B cell (primary cell): ENCODE data around the gene POLR1B. TPM values are rescaled to one million over a fixed set of nuclear protein-coding genes. Genes with fewer than 3 reads are reported as not detected.

ENCODE experiments used
- ATAC-seq: fragments of 200-7000 bp; cut with Tn5 transposase; one replicate; pipeline ENCODE4 v1.10.0; 2021; ENCODE audit warnings: low read depth, mild to moderate bottlenecking, moderate number of reproducible peaks, moderate library complexity
- CTCF ChIA-PET: fragments of 350-600 bp; sonication (Branson Sonifier 250); formaldehyde crosslinking; loops from one replicate; lab custom pipeline; 2021; ENCODE audit warnings: antibody characterized with exemption, inconsistent platforms; lab: Charles Lee
- POLR2A ChIA-PET: fragments of 350-600 bp; sonication (Branson Sonifier 250); formaldehyde crosslinking; loops from one replicate; lab custom pipeline; 2021; ENCODE audit warnings: antibody characterized with exemption; lab: Charles Lee
- DNase-seq: peaks from one replicate; pipeline ENCODE4 v3.0.0; 2013
- H2AFZ ChIP-seq: 2 replicates; pipeline ENCODE4 v1.6.1; 2012; ENCODE audit warnings: mild to moderate bottlenecking, low read depth, low read length; ENCODE audit not compliant: insufficient read depth, poor library complexity, severe bottlenecking
- H3K27ac ChIP-seq, 2 donors: 1 replicate in 1 of 2; 2 replicates in 1 of 2; pipeline ENCODE4 v1.5.1; 2012 to 2013; ENCODE audit warnings: low read length in 2 of 2, mild to moderate bottlenecking in 2 of 2, moderate library complexity in 1 of 2
- H3K27me3 ChIP-seq, 4 experiments: fragments of 200-600 bp in 1 of 4; sonication (generic) in 1 of 4; replicated peaks in 1 of 4; 1 replicate in 2 of 4; 2 replicates in 2 of 4; pipeline versions ENCODE4 v1.6.1 to v1.7.0; 2013 to 2016; ENCODE audit warnings: low read length in 3 of 4, mild to moderate bottlenecking in 2 of 4, mixed read lengths in 1 of 4, moderate library complexity in 1 of 4; ENCODE audit not compliant: insufficient read depth in 4 of 4, control insufficient read depth in 3 of 4; ENCODE audit errors: control extremely low read depth in 1 of 4
- H3K36me3 ChIP-seq, 2 experiments: replicated peaks in 1 of 2; 1 replicate in 1 of 2; 2 replicates in 1 of 2; pipeline versions ENCODE4 v1.6.1 to v1.7.1; 2013; ENCODE audit warnings: low read length in 1 of 2; ENCODE audit not compliant: insufficient read depth in 2 of 2, control insufficient read depth in 1 of 2; ENCODE audit errors: control extremely low read depth in 1 of 2, extremely low read depth in 1 of 2
- H3K4me1 ChIP-seq, 2 donors: fragments of 200-600 bp in 1 of 2; sonication (generic) in 1 of 2; 1 replicate in 1 of 2; 2 replicates in 1 of 2; pipeline versions ENCODE4 v1.5.1 to v1.6.1; 2013 to 2017; ENCODE audit warnings: low read length in 2 of 2; ENCODE audit not compliant: control insufficient read depth in 2 of 2, insufficient read depth in 2 of 2
- H3K4me2 ChIP-seq: replicated peaks from 2 replicates; pipeline ENCODE3; 2012; ENCODE audit warnings: mild to moderate bottlenecking, low read depth, low read length; ENCODE audit not compliant: poor library complexity, severe bottlenecking
- H3K4me3 ChIP-seq, 5 experiments: fragments of 200-600 bp in 1 of 5; sonication (generic) in 1 of 5; 1 replicate in 3 of 5; 2 replicates in 2 of 5; pipeline versions ENCODE4 v1.5.1 to v1.7.0; 2011 to 2016; ENCODE audit warnings: low read length in 4 of 5, mild to moderate bottlenecking in 4 of 5, low read depth in 2 of 5, control low read depth in 1 of 5, moderate library complexity in 1 of 5; ENCODE audit not compliant: insufficient read depth in 1 of 5; ENCODE audit errors: control extremely low read depth in 1 of 5, extremely low read depth in 1 of 5
- H3K79me2 ChIP-seq: fragments of 200-600 bp; sonication (generic); one replicate; pipeline ENCODE4 v1.6.0; 2016; ENCODE audit warnings: low read length; ENCODE audit not compliant: control insufficient read depth, insufficient read depth
- H3K9ac ChIP-seq: fragments of 200-600 bp; sonication (generic); 2 replicates; pipeline ENCODE4 v1.6.1; 2017; ENCODE audit warnings: mild to moderate bottlenecking, low read length, moderate library complexity
- H3K9me3 ChIP-seq, 3 donors: one replicate each; pipeline versions ENCODE4 v1.6.1 to v1.7.1; 2013; ENCODE audit warnings: low read length in 2 of 3; ENCODE audit not compliant: control insufficient read depth in 2 of 3, insufficient read depth in 1 of 3; ENCODE audit errors: control extremely low read depth in 1 of 3
- H4K20me1 ChIP-seq: 2 replicates; pipeline ENCODE4 v1.6.0; 2012; ENCODE audit warnings: mild to moderate bottlenecking, low read length; ENCODE audit not compliant: insufficient read depth, control insufficient read depth, poor library complexity, severe bottlenecking
- H3K27ac Mint-ChIP-seq: one replicate; pipeline ENCODE4 v1.8.0; 2021; ENCODE audit warnings: mixed read lengths
- H3K27me3 Mint-ChIP-seq: one replicate; pipeline ENCODE4 v1.8.0; 2021; ENCODE audit warnings: mixed read lengths
- H3K4me1 Mint-ChIP-seq: one replicate; pipeline ENCODE4 v1.8.0; 2021; ENCODE audit warnings: mixed read lengths
- H3K4me3 Mint-ChIP-seq: one replicate; pipeline ENCODE4 v1.8.0; 2021; ENCODE audit warnings: mixed read lengths
- H3K9me3 Mint-ChIP-seq: one replicate; pipeline ENCODE4 v1.8.0; 2022; ENCODE audit warnings: mixed read lengths; ENCODE audit not compliant: insufficient read depth
- CTCF ChIP-seq: fragments of 200-600 bp; IDR thresholded peaks from one replicate; pipeline ENCODE4 v1.8.0; 2022; ENCODE audit warnings: antibody characterized with exemption, mild to moderate bottlenecking
- EZH2 ChIP-seq: IDR thresholded peaks from 2 replicates; pipeline ENCODE4 v1.6.1; 2012; ENCODE audit warnings: borderline replicate concordance, low read depth, mild to moderate bottlenecking, moderate library complexity, low read length; ENCODE audit not compliant: insufficient read depth, poor library complexity, severe bottlenecking
- WGBS: methylation state at CpG from one replicate; pipeline ENCODE4 v1.1.5; 2013; ENCODE audit warnings: missing lambda C conversion rate; ENCODE audit not compliant: insufficient coverage; 5-methylcytosine and 5-hydroxymethylcytosine counted together
- intact Hi-C: fragments of 100-400 bp; cut with micrococcal nuclease; formaldehyde crosslinking; loops from one replicate; pipeline ENCODE4 v1.10.0; 2022
- polyA minus RNA-seq: library from RNA; depleted of rRNA, polyadenylated mRNA; stranded (reverse); fragments of >200 nt; gene quantifications from 2 replicates; pipeline ENCODE4 v1.2.3, GENCODE V29; 2012
- polyA plus RNA-seq: library from polyadenylated mRNA; depleted of rRNA; stranded (reverse); fragments of >200 nt; gene quantifications from 2 replicates; pipeline ENCODE4 v1.2.3, GENCODE V29; 2012
- total RNA-seq, 2 donors: library from RNA; stranded (reverse); fragments of 120-200 nt in 1 of 2; gene quantifications; 1 replicate in 1 of 2; 2 replicates in 1 of 2; pipeline versions ENCODE4 v1.2.3 to v1.2.4, GENCODE V29; 2013 to 2022

POLR1B gene
- total RNA-seq = 32.5 and 34.2 TPM in 2 replicates
- 19.8 TPM for total RNA-seq (2013)
- 7.0 and 12.6 TPM in 2 replicates for polyA plus RNA-seq
- 14.1 and 15.1 TPM in 2 replicates for polyA minus RNA-seq

- intact Hi-C loops = loop anchor here (1.0 to 5.0 kb wide), 7 partner anchors 42 to 288 kb away; partner anchors contain the start of genes CHCHD5, CKAP2L, SLC20A1 and ZC3H6
- H3K4me3 Mint-ChIP-seq = no peak within 1 kb of the TSS
- H3K4me1 Mint-ChIP-seq = peaks cover 15% of the 10 kb centered on the region
- WGBS = 0% methylated on average over 65 of the region's 67 CpGs
- Histone ChIP-seq H3K36me3 (peaks cover 2 to 7% of the 10 kb centered on the region in 2 experiments), H3K4me2 (peak within 1 kb of the TSS; percentile 91), H2AFZ (peak within 1 kb of the TSS; percentile 98), H3K27me3 (no peaks in the 10 kb centered on the region), H3K4me3 (peak within 1 kb of the TSS; percentile 65 to 99 (median 94)), H3K9me3 (no peaks in the 10 kb centered on the region), H4K20me1 (peaks cover 3% of the 10 kb centered on the region), H3K27ac (peak within 1 kb of the TSS; percentile 85 to 94), H3K79me2 (peaks cover 50% of the 10 kb centered on the region), H3K9ac (peak within 1 kb of the TSS; percentile 93), H3K4me1 (peaks cover 15 to 18% of the 10 kb centered on the region in 2 donors)
- TF ChIP-seq EZH2 (no peak), CTCF (no peak)
- H3K27ac Mint-ChIP-seq = no peak within 1 kb of the TSS
- CTCF ChIA-PET = interaction anchor here (0.6 to 1.1 kb wide), 2 partner anchors 42 to 64 kb away, joined by 3 read pairs; partner anchors contain the start of gene CHCHD5
- ATAC-seq (peak; percentile 80), DNase-seq (peak; percentile 88)
- POLR2A ChIA-PET = no interaction called here
- no peaks in the 10 kb centered on the region for H3K27me3 Mint-ChIP-seq
- no peaks in the 10 kb centered on the region for H3K9me3 Mint-ChIP-seq
These were observed at the start of gene POLR1B for GRCh38 chr2:112542123-112542983. Gene POLR1B, plus strand, starts transcription at chr2:112542465. Its CDS starts 30 bp downstream, at chr2:112542495.

- no peaks in the 10 kb centered on the region for H3K4me1 Mint-ChIP-seq
- POLR2A ChIA-PET = no interaction called here
- DNase-seq = no peak
- no peak overlapping the region for H3K4me3 Mint-ChIP-seq
- Histone ChIP-seq H3K27me3 (no peaks in the 10 kb centered on the region), H3K9me3 (no peaks in the 10 kb centered on the region), H3K4me3 (no peak overlapping the region), H3K4me1 (no peaks in the 10 kb centered on the region), H3K79me2 (no peaks in the 10 kb centered on the region), H3K27ac (no peak overlapping the region), H3K4me2 (no peak overlapping the region), H2AFZ (no peak overlapping the region), H3K36me3 (peaks cover 0 to 12% of the 10 kb centered on the region in 2 experiments), H4K20me1 (no peaks in the 10 kb centered on the region), H3K9ac (no peak overlapping the region)
- TF ChIP-seq CTCF (no peak), EZH2 (no peak)
- CTCF ChIA-PET = no interaction called here
- intact Hi-C loops = no loop called here
- WGBS = no CpG with 5 or more reads among the region's 3 CpGs
- H3K9me3 Mint-ChIP-seq = no peaks in the 10 kb centered on the region
- H3K27ac Mint-ChIP-seq = no peak overlapping the region
- H3K27me3 Mint-ChIP-seq = no peaks in the 10 kb centered on the region
- ATAC-seq = no peak
These were observed 49.2 kb upstream of the POLR1B start for GRCh38 chr2:112493048-112493447.
